A673 (cell line): ENCODE measurements around the gene AARSD1. TPM values are rescaled to one million over a fixed set of nuclear protein-coding genes. Genes with fewer than 3 reads are reported as not detected.
"Not testable (repeated sequence)": the region's sequence is repeated elsewhere in the genome, so short reads cannot be mapped to it uniquely, and the experiment has no call there.

Experiments used
- BruUV-seq: library from RNA; stranded (reverse); fragments of 400-500 nt; replicated peaks from 2 replicates; lab custom pipeline; 2021; lab: Mats Ljungman, UMichigan
- CTCF ChIA-PET: fragments of 300-600 bp; sonication (Branson Sonifier 250); formaldehyde crosslinking; loops from one replicate; lab custom pipeline; 2022; ENCODE audit warnings: antibody characterized with exemption; lab: Charles Lee
- POLR2A ChIA-PET: fragments of 300-600 bp; sonication (Branson Sonifier 250); formaldehyde crosslinking; loops from one replicate; lab custom pipeline; 2022; ENCODE audit warnings: antibody characterized with exemption; ENCODE audit not compliant: low non-redundant PET; lab: Charles Lee
- DNase-seq: peaks from one replicate; pipeline ENCODE4 v3.0.0-alpha.2; 2015; ENCODE audit warnings: low spot score
- H3K27ac ChIP-seq: fragments of 200-600 bp; sonication (generic); 2 replicates; pipeline ENCODE4 v1.5.1; 2016; ENCODE audit warnings: mixed run types, low read depth, mild to moderate bottlenecking, mixed read lengths, antibody characterized with exemption, low read length; ENCODE audit not compliant: poor library complexity, severe bottlenecking
- H3K27me3 ChIP-seq: fragments of 200-600 bp; sonication (generic); replicated peaks from 2 replicates; pipeline ENCODE4 v1.6.1; 2017; ENCODE audit warnings: mixed run types, low read depth, mild to moderate bottlenecking, mixed read lengths, antibody characterized with exemption, low read length; ENCODE audit not compliant: insufficient read depth, poor library complexity
- H3K36me3 ChIP-seq: fragments of 200-600 bp; sonication (generic); 2 replicates; pipeline ENCODE4 v1.6.1; 2016; ENCODE audit warnings: mixed run types, mild to moderate bottlenecking, mixed read lengths, antibody characterized with exemption, low read length; ENCODE audit not compliant: insufficient read depth, poor library complexity, severe bottlenecking
- H3K4me1 ChIP-seq: fragments of 200-600 bp; sonication (generic); 2 replicates; pipeline ENCODE4 v1.6.1; 2017; ENCODE audit warnings: mixed run types, mild to moderate bottlenecking, mixed read lengths, antibody characterized with exemption, low read length; ENCODE audit not compliant: insufficient read depth, poor library complexity, severe bottlenecking
- H3K4me3 ChIP-seq: fragments of 200-600 bp; sonication (generic); 2 replicates; pipeline ENCODE4 v1.5.1; 2016; ENCODE audit warnings: low read depth, mixed run types, mild to moderate bottlenecking, mixed read lengths, low read length; ENCODE audit not compliant: poor library complexity, severe bottlenecking
- H3K9me3 ChIP-seq: fragments of 200-600 bp; sonication (generic); 2 replicates; pipeline ENCODE4 v1.6.1; 2016; ENCODE audit warnings: mixed run types, low read depth, mild to moderate bottlenecking, mixed read lengths, antibody characterized with exemption, low read length; ENCODE audit not compliant: poor library complexity, severe bottlenecking
- EZH2 ChIP-seq: fragments of 200-600 bp; sonication (generic); IDR thresholded peaks from 2 replicates; pipeline ENCODE4 v1.6.1; 2017; ENCODE audit warnings: borderline replicate concordance, low read depth, mild to moderate bottlenecking, mixed read lengths, antibody characterized with exemption, low read length; ENCODE audit not compliant: poor library complexity, severe bottlenecking
- intact Hi-C: fragments of 100-400 bp; cut with micrococcal nuclease; formaldehyde crosslinking; loops from one replicate; pipeline ENCODE4 v1.10.0; 2022; ENCODE audit not compliant: unreplicated experiment
- total RNA-seq: library from RNA; stranded (reverse); gene quantifications from 2 replicates; pipeline ENCODE4 v1.2.3, GENCODE V29; 2021
- TF ChIP-seq, protein P1 (sequence below): fragments of 300-800, 200-600 bp; sonication (generic); conservative IDR thresholded peaks from 2 replicates; pipeline ENCODE4 v1.5.1; 2017; ENCODE audit warnings: low read depth, mild to moderate bottlenecking, antibody characterized with exemption, low read length, moderate library complexity, mixed read lengths

Gene AARSD1
- total RNA-seq, 1 experiment from 2014 or later, result 32.9 TPM

DNA sequence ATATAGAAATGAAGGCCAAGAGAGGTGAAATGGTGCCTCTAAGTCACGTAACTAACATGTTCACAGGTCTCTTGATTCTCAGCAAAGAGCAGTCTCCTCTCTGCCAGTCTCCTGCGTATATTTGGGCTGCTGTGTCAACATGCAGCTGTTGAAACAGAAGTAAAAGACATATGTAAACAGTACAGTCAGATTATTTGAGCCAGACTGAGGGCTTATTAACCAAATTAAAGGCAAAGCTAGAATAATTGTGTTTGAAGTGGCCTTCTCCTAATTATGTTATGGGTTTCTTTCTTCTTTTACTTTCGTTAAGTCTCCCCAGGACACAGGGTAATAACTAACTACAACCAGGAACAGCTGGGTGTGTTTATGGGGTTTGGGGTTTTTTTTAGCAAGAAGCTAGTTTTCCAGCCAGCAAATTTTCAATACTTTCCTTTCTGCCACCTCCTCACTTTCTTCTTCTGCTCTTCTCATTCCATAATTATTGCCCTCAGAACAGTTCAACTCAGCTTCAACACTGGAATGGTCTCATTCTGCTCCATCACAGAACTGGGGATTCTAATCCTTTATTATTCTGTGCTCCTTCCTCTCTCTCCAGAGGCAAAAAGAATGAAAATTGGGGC lies 45.2 kb downstream of the AARSD1 start:
- POLR2A ChIA-PET, result interaction anchor here (0.6 kb wide), 1 partner anchor 104 kb away, joined by 7 read pairs; no protein-coding TSS in a partner anchor
- no TSS peak for BruUV-seq

DNA sequence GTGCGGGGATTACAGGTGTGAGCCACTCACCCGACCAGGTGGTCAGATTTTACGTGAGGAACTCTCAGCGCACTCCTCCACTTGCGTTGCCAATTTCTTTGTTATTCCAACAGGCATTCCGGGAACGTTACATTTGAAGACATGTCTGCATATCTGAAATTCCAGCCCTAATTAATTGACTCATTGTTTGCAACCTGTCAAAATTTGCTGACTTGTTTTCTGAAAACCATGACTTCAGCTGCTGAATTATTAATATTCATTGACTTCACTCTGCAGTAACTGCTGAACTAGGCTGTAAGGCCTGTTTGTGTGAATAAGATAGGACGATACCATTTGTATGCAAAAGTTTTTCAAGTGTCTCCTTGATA lies 47.0 kb downstream of the AARSD1 start:
- no peak overlapping the region for H3K4me3 ChIP-seq
- CTCF ChIA-PET, result no interaction called here
- TF ChIP-seq EZH2, result no peak
- TF ChIP-seq, protein P1, sequence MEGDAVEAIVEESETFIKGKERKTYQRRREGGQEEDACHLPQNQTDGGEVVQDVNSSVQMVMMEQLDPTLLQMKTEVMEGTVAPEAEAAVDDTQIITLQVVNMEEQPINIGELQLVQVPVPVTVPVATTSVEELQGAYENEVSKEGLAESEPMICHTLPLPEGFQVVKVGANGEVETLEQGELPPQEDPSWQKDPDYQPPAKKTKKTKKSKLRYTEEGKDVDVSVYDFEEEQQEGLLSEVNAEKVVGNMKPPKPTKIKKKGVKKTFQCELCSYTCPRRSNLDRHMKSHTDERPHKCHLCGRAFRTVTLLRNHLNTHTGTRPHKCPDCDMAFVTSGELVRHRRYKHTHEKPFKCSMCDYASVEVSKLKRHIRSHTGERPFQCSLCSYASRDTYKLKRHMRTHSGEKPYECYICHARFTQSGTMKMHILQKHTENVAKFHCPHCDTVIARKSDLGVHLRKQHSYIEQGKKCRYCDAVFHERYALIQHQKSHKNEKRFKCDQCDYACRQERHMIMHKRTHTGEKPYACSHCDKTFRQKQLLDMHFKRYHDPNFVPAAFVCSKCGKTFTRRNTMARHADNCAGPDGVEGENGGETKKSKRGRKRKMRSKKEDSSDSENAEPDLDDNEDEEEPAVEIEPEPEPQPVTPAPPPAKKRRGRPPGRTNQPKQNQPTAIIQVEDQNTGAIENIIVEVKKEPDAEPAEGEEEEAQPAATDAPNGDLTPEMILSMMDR, result no peak
- no peaks in the 10 kb centered on the region for H3K27me3 ChIP-seq
- H3K36me3 ChIP-seq, result no peaks in the 10 kb centered on the region
- no peak overlapping the region for H3K27ac ChIP-seq
- POLR2A ChIA-PET, result no interaction called here
- peak; percentile 8 for DNase-seq
- H3K9me3 ChIP-seq, result no peaks in the 10 kb centered on the region
- no peaks in the 10 kb centered on the region for H3K4me1 ChIP-seq
- intact Hi-C loops, result no loop called here
- no TSS peak for BruUV-seq

More for the DNA sequence above, 45.2 kb downstream of the AARSD1 start:
- CTCF ChIA-PET, result interaction anchor here (0.7 kb wide), 1 partner anchor 199 kb away, joined by 5 read pairs; no protein-coding TSS in a partner anchor
- H3K4me3 ChIP-seq, result no peak overlapping the region
- no peak overlapping the region for H3K27ac ChIP-seq
- intact Hi-C loops, result no loop called here
- no peak for DNase-seq
- H3K27me3 ChIP-seq, result no peaks in the 10 kb centered on the region
- no peaks in the 10 kb centered on the region for H3K9me3 ChIP-seq
- TF ChIP-seq, protein P1, result no peak
- TF ChIP-seq EZH2, result no peak
- no peaks in the 10 kb centered on the region for H3K4me1 ChIP-seq
- no peaks in the 10 kb centered on the region for H3K36me3 ChIP-seq

DNA sequence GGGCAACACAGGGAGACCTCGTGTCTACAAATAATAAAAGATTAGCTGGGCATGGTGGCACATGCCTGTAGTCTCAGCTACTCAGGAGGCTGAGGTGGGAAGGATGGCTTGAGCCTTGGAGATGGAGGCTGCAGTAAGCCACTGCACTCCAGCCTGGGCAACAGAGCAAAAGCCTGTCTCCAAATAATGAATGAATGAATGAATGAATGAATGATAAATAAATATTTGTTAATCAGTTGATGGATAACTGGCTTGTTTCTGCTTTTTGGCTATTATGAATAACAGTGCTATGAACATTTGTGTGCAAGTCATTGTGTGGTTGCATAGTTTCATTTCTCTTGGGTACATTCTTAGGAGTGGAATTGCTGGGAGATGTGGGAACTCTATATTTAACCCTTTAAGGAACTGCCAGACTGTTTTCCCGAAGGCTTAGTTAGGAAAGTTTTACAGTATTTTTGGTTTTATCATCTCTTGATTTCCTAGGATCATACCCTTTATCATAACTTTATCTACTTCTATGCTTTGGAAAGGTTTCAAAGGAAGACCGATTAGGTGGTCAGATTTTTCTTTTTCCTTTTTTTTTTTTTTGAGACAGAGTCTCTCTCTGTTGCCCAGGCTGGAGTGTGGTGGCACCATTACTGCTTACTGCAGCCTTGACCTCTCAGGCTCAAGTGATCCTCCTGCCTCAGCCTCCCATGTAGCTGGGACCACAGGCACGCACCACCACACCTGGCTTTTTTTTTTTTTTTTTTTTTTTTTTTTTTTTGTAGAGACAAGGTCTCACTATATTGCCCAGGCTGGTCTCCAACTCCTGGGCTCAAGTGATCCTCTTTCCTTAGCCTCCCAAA lies 47.6 kb downstream of the AARSD1 start:
- BruUV-seq, H3K27me3 ChIP-seq, H3K4me1 ChIP-seq, CTCF ChIA-PET, H3K9me3 ChIP-seq, POLR2A ChIA-PET, H3K36me3 ChIP-seq, H3K27ac ChIP-seq, H3K4me3 ChIP-seq, intact Hi-C loops, DNase-seq: not testable (repeated sequence)

DNA sequence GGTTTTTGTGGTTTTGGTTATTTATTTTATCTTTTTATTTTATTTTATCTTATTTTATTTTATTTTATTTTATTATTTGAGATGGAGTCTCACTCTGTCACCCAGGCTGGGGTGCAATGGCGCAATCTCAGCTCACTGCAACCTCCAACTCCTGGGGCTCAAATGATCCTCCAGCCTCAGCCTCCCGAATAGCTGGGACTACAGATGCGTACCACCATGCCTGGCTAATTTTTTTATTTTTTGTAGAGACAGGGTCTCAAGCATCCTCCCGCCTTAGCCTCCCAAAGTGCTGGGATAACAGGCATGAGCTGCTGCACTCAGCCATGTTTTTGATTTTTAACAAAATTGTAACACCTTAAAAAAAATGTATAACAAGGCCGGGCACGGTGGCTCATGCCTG lies 49.0 kb downstream of the AARSD1 start:
- intact Hi-C loops, H3K27me3 ChIP-seq, BruUV-seq, DNase-seq, CTCF ChIA-PET, H3K4me1 ChIP-seq, H3K27ac ChIP-seq, POLR2A ChIA-PET, H3K9me3 ChIP-seq, H3K4me3 ChIP-seq, H3K36me3 ChIP-seq: not testable (repeated sequence)
